GM12801 (cell line): Measurements from ENCODE around the gene S1PR1.

Experiments
- CTCF ChIP-seq: IDR thresholded peaks from one replicate; pipeline ENCODE4 v1.5.1; 2011; ENCODE audit warnings: control low read depth; ENCODE audit not compliant: insufficient read length; ENCODE audit errors: extremely low read depth

S1PR1 gene

GRCh38 chr1:101196668-101197067 lies 40.2 kb upstream of the S1PR1 start:
- no peak for TF ChIP-seq CTCF

DNA sequence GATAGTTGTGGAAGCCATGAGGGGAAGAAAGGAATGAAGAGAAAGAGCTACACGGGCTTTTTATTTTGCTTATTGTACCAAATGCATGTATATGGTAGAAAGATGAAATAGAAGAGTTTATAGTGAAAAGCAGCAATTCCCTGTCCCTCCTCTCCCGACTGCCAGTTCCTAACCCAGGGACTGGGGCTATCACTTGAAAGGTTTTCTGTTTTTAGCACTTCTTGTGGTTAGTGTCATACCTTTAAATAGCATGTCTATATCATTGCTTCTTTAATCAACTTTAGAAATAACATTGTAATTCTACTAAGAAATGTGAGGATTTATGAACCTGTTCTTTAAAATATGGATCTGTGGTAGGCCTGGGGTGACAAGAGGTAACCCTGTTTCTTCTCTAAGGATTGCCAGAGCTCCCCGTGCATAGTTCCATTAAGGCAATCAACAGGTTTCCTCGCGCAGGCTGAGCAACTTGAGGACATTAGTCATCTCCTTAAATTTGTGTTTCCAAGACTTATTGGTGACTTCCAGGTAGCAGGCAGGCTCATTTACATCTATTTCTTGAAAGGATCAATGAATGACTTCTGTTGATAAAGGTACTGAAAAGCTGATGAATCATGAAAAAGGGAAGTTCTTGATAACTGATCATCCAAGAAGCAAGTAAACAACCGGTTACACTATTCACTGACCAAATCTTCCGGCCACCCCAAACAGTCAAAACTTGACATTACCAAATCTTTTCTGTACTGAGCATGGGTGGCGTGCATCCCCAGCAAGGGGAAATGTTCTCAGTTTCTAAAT lies 37.8 kb upstream of the S1PR1 start:
- no peak for TF ChIP-seq CTCF

DNA sequence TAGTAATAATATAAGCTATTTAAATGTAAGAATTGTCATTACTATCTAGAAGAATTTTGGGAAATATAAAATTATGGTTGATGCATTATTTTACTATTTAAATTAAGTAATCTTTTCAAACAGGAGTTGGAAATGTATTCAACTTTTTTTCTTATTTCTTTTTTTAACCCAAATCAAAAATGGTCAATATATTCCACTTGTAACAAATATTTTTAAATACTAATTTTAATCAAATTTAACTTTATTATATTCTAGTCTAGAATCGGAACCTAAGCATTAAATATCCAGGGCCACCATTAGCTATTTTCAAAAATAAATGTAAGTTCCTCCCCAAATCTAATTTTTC lies 37.2 kb upstream of the S1PR1 start:
- no peak for TF ChIP-seq CTCF

GRCh38 chr1:101200513-101200912 lies 36.3 kb upstream of the S1PR1 start:
- no peak for TF ChIP-seq CTCF

- no peak for TF ChIP-seq CTCF
Observed at GRCh38 chr1:101203820-101204540, 32.8 kb upstream of the S1PR1 start.

DNA sequence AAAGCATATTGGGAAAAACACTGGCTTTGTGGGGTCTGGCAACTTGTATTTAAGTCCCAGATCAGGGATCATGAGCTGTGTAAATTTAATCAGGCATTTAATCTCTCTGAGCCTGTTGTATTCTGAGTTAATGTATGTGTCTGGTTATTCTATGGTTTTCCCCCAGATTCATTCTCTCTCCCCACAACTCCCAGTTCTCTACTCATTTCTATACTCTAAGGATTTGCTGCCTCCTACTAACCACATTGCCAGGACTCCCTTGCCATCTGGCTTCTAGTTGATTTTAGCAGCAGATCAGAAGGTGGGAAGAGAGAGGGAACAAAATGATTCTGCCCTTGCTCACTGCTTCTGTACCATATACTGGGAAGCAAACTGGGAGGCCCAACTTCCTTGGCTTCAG lies 31.4 kb upstream of the S1PR1 start:
- TF ChIP-seq CTCF: no peak

GRCh38 chr1:101207891-101208290 lies 28.9 kb upstream of the S1PR1 start:
- no peak for TF ChIP-seq CTCF
